Measurements from ENCODE around the gene RYR2. TPM values are rescaled to one million over a fixed set of nuclear protein-coding genes. Genes with fewer than 3 reads are reported as not detected.

The RYR2 gene
- total RNA-seq: not detected in 2 replicates

GRCh38 chr1:237041795-237042525 is at the start of gene RYR2:
Gene RYR2, plus strand, starts transcription at chr1:237042184. Its CDS starts 338 bp downstream, at chr1:237042522.

GRCh38 chr1:237004116-237004515 is 37.9 kb upstream of the RYR2 start, which contains the start of gene MT1HL1:
Gene MT1HL1, minus strand, starts transcription at chr1:237004441. Its CDS starts 69 bp downstream, at chr1:237004372.

Other genes starting within 250 kb of the RYR2 start
- gene MTR, start 246.9 kb upstream of the RYR2 start, total RNA-seq: 22.5 and 24.6 TPM in 2 replicates
- gene MT1HL1, start 37.7 kb upstream of the RYR2 start, total RNA-seq: not detected in 2 replicates